HEK293 (cell line): Measurements from ENCODE around the gene VCL.

ENCODE experiments used
- CTCF ChIP-seq: fragments of 450-650 bp; formaldehyde crosslinking; IDR thresholded peaks from 2 replicates; pipeline ENCODE4 v1.5.1; 2016; ENCODE audit warnings: missing biosample characterization, missing genetic modification characterization
- YY1 ChIP-seq: fragments of 450-650 bp; formaldehyde crosslinking; IDR thresholded peaks from 2 replicates; pipeline ENCODE4 v1.5.1; 2018; ENCODE audit warnings: missing biosample characterization, missing genetic modification characterization
- ZEB2 ChIP-seq: fragments of 450-650 bp; formaldehyde crosslinking; IDR thresholded peaks from 2 replicates; pipeline ENCODE4 v1.5.1; 2016; ENCODE audit warnings: missing biosample characterization, missing genetic modification characterization
- ZSCAN5A ChIP-seq: fragments of 450-650 bp; formaldehyde crosslinking; IDR thresholded peaks from 2 replicates; pipeline ENCODE4 v1.5.1; 2016; ENCODE audit warnings: missing biosample characterization, missing genetic modification characterization
- TF ChIP-seq, protein P1 (sequence below): fragments of 450-650 bp; formaldehyde crosslinking; IDR thresholded peaks from 2 replicates; pipeline ENCODE4 v1.5.1; 2016; ENCODE audit warnings: missing biosample characterization, missing genetic modification characterization
- TF ChIP-seq, protein P2 (sequence below): fragments of 450-650 bp; formaldehyde crosslinking; IDR thresholded peaks from 2 replicates; pipeline ENCODE4 v1.5.1; 2016; ENCODE audit warnings: missing biosample characterization, missing genetic modification characterization

DNA sequence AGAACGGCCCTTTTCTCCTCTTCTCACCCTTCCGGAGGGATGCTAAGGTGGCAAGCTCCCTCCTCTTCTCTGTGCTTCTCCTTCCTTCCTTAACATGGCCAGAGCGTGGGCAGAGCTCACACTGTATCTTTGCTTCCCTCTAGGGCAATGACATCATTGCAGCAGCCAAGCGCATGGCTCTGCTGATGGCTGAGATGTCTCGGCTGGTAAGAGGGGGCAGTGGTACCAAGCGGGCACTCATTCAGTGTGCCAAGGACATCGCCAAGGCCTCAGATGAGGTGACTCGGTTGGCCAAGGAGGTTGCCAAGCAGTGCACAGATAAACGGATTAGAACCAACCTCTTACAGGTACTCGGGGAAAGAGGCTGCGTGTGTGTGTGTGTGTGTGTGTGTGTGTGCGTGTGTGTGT lies 116.1 kb downstream of the VCL start:
- TF ChIP-seq CTCF (no peak), ZSCAN5A (tag by site-specific recombination) (no peak), ZEB2 (tag by site-specific recombination) (no peak), YY1 (no peak)
- TF ChIP-seq, protein P1, sequence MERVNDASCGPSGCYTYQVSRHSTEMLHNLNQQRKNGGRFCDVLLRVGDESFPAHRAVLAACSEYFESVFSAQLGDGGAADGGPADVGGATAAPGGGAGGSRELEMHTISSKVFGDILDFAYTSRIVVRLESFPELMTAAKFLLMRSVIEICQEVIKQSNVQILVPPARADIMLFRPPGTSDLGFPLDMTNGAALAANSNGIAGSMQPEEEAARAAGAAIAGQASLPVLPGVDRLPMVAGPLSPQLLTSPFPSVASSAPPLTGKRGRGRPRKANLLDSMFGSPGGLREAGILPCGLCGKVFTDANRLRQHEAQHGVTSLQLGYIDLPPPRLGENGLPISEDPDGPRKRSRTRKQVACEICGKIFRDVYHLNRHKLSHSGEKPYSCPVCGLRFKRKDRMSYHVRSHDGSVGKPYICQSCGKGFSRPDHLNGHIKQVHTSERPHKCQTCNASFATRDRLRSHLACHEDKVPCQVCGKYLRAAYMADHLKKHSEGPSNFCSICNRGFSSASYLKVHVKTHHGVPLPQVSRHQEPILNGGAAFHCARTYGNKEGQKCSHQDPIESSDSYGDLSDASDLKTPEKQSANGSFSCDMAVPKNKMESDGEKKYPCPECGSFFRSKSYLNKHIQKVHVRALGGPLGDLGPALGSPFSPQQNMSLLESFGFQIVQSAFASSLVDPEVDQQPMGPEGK (tag by site-specific recombination), result no peak
- TF ChIP-seq, protein P2, sequence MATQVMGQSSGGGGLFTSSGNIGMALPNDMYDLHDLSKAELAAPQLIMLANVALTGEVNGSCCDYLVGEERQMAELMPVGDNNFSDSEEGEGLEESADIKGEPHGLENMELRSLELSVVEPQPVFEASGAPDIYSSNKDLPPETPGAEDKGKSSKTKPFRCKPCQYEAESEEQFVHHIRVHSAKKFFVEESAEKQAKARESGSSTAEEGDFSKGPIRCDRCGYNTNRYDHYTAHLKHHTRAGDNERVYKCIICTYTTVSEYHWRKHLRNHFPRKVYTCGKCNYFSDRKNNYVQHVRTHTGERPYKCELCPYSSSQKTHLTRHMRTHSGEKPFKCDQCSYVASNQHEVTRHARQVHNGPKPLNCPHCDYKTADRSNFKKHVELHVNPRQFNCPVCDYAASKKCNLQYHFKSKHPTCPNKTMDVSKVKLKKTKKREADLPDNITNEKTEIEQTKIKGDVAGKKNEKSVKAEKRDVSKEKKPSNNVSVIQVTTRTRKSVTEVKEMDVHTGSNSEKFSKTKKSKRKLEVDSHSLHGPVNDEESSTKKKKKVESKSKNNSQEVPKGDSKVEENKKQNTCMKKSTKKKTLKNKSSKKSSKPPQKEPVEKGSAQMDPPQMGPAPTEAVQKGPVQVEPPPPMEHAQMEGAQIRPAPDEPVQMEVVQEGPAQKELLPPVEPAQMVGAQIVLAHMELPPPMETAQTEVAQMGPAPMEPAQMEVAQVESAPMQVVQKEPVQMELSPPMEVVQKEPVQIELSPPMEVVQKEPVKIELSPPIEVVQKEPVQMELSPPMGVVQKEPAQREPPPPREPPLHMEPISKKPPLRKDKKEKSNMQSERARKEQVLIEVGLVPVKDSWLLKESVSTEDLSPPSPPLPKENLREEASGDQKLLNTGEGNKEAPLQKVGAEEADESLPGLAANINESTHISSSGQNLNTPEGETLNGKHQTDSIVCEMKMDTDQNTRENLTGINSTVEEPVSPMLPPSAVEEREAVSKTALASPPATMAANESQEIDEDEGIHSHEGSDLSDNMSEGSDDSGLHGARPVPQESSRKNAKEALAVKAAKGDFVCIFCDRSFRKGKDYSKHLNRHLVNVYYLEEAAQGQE (tag by site-specific recombination), result no peak
